GM19239 (cell line): ENCODE measurements around the gene CNPY4.

Experiments
- DNase-seq: peaks from one replicate; pipeline ENCODE4 v3.0.0; 2011; ENCODE audit warnings: low spot score; ENCODE audit not compliant: insufficient read length
- FAIRE-seq: peaks from 2 replicates; lab custom pipeline; 2011; peaks lifted over from hg19 to GRCh38; lab: Jason Lieb, UNC

CNPY4 gene

GRCh38 chr7:100091411-100092181, 27.8 kb upstream of the CNPY4 start:
- FAIRE-seq, result no peak
- no peak for DNase-seq

GRCh38 chr7:100093054-100093453, 26.4 kb upstream of the CNPY4 start:
- no peak for DNase-seq
- FAIRE-seq, result no peak

GRCh38 chr7:100093498-100093897, 25.9 kb upstream of the CNPY4 start:
- DNase-seq (no peak), FAIRE-seq (no peak)

GRCh38 chr7:100093925-100094486, 25.4 kb upstream of the CNPY4 start:
- FAIRE-seq, result no peak

GRCh38 chr7:100095289-100095688, 24.1 kb upstream of the CNPY4 start:
- FAIRE-seq, result no peak
- DNase-seq, result no peak

More at GRCh38 chr7:100093925-100094486, 25.4 kb upstream of the CNPY4 start:
- no peak for DNase-seq

GRCh38 chr7:100095704-100096103, 23.7 kb upstream of the CNPY4 start:
- FAIRE-seq (no peak), DNase-seq (no peak)

- no peak for FAIRE-seq
- no peak for DNase-seq
These were observed 20.5 kb upstream of the CNPY4 start for GRCh38 chr7:100098913-100099312.

- FAIRE-seq (no peak), DNase-seq (no peak)
These were observed 20.0 kb upstream of the CNPY4 start for GRCh38 chr7:100099452-100099851.

GRCh38 chr7:100100420-100101015, 18.9 kb upstream of the CNPY4 start:
- FAIRE-seq (no peak), DNase-seq (peak; percentile 84)

- FAIRE-seq, result peak; percentile 96
- DNase-seq, result peak; percentile 94
These were observed 18.2 kb upstream of the CNPY4 start, which contains the start of the genes AP4M1 and MCM7 for GRCh38 chr7:100101016-100101862. Gene AP4M1 (plus strand): TSS chr7:100101643. CDS start chr7:100101715, 72 bp downstream. Gene MCM7 (minus strand): TSS chr7:100101397. CDS start chr7:100101294, 103 bp downstream.

GRCh38 chr7:100102950-100103840, 16.2 kb upstream of the CNPY4 start:
- DNase-seq (no peak), FAIRE-seq (no peak)

GRCh38 chr7:100105534-100105933, 13.9 kb upstream of the CNPY4 start:
- DNase-seq (no peak), FAIRE-seq (no peak)

- FAIRE-seq, result no peak
- no peak for DNase-seq
These were observed 12.8 kb upstream of the CNPY4 start for GRCh38 chr7:100106633-100107032.

- no peak for FAIRE-seq
- DNase-seq, result no peak
These were observed 12.2 kb upstream of the CNPY4 start for GRCh38 chr7:100107125-100107737.

GRCh38 chr7:100107890-100108289, 11.5 kb upstream of the CNPY4 start:
- FAIRE-seq, result no peak
- DNase-seq, result no peak

GRCh38 chr7:100109521-100110163, 9.8 kb upstream of the CNPY4 start:
- no peak for DNase-seq
- no peak for FAIRE-seq

- no peak for FAIRE-seq
- no peak for DNase-seq
These were observed 8.3 kb upstream of the CNPY4 start for GRCh38 chr7:100111156-100111555.

GRCh38 chr7:100111914-100112313, 7.5 kb upstream of the CNPY4 start:
- DNase-seq, result no peak
- no peak for FAIRE-seq

- FAIRE-seq (no peak), DNase-seq (no peak)
These were observed 4.4 kb upstream of the CNPY4 start for GRCh38 chr7:100115026-100115425.
